ENCODE results near the gene SENP3. TPM values are rescaled to one million over a fixed set of nuclear protein-coding genes. Genes with fewer than 3 reads are reported as not detected.
A peak's percentile ranks its signal among the peaks of the same experiment; 100 is the strongest.

SENP3 gene
- total RNA-seq, 4 donors from 2014 or later, result 40.2 to 53.5 (median 51.6) TPM

GRCh38 chr17:7523033-7523432 is 38.7 kb upstream of the SENP3 start:
- 47% methylated on average over 10 of the region's 10 CpGs for WGBS
- DNase-seq (ENCODE audit: low spot score in 2 of 2), result no peak
- peak; percentile 1 to 33 for TF ChIP-seq CTCF (IDR thresholded peaks at IDR 0.05)
- no peak for TF ChIP-seq POLR2AphosphoS5 (IDR thresholded peaks at IDR 0.05)
- no peak for TF ChIP-seq EP300 (IDR thresholded peaks at IDR 0.05)
- TF ChIP-seq POLR2A (IDR thresholded peaks at IDR 0.05), result no peak

DNA sequence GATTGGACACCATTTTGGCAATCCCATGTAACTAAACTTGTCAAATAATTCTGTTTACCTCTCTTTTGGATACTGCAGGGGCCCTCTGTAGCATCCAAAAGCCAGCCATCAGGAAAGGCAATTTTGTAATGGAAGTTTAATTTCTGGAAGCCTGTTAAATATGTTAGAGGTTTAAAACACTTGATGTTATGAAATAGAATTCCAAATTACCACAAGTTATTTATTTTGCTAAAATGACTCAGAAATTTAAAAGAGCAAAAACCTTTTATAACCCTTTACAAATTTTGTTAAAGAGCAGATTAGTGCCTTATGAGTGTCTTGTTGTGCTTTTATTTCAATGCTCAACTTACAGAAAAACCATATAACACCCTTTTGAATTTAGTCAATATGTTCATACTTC is 32.9 kb upstream of the SENP3 start:
- H3K36me3 ChIP-seq, result no peaks in the 10 kb centered on the region
- no peak for DNase-seq (ENCODE audit: low spot score in 2 of 2)
- no peaks in the 10 kb centered on the region for H3K9me3 ChIP-seq
- no peaks in the 10 kb centered on the region for H3K27me3 ChIP-seq
- no peak overlapping the region for H3K4me3 ChIP-seq
- TF ChIP-seq CTCF (IDR thresholded peaks at IDR 0.05), result no peak
- TF ChIP-seq POLR2AphosphoS5 (IDR thresholded peaks at IDR 0.05), result no peak
- no peak for TF ChIP-seq EP300 (IDR thresholded peaks at IDR 0.05)
- H3K27ac ChIP-seq, result no peak overlapping the region
- H3K4me1 ChIP-seq, result no peaks in the 10 kb centered on the region

More at GRCh38 chr17:7523033-7523432, 38.7 kb upstream of the SENP3 start:
- no peaks in the 10 kb centered on the region for H3K36me3 ChIP-seq
- no peaks in the 10 kb centered on the region for H3K9me3 ChIP-seq
- H3K27me3 ChIP-seq, result no peaks in the 10 kb centered on the region
- H3K4me1 ChIP-seq, result no peaks in the 10 kb centered on the region
- no peak overlapping the region for H3K27ac ChIP-seq
- H3K4me3 ChIP-seq, result no peak overlapping the region

GRCh38 chr17:7530023-7530900 is 31.5 kb upstream of the SENP3 start:
- no peak overlapping the region for H3K4me3 ChIP-seq

GRCh38 chr17:7538050-7538449 is 23.7 kb upstream of the SENP3 start:
- H3K4me1 ChIP-seq, result no peaks in the 10 kb centered on the region
- no peak for TF ChIP-seq POLR2AphosphoS5 (IDR thresholded peaks at IDR 0.05)
- TF ChIP-seq CTCF (IDR thresholded peaks at IDR 0.05), result no peak
- no peak for TF ChIP-seq EP300 (IDR thresholded peaks at IDR 0.05)
- TF ChIP-seq POLR2A (IDR thresholded peaks at IDR 0.05), result no peak
- H3K27ac ChIP-seq, result no peak overlapping the region
- WGBS, result 59% methylated on average over 3 of the region's 3 CpGs
- H3K36me3 ChIP-seq, result no peaks in the 10 kb centered on the region
- no peak overlapping the region for H3K4me3 ChIP-seq
- no peaks in the 10 kb centered on the region for H3K9me3 ChIP-seq
- no peaks in the 10 kb centered on the region for H3K27me3 ChIP-seq
- no peak for DNase-seq (ENCODE audit: low spot score in 2 of 2)

More at GRCh38 chr17:7530023-7530900, 31.5 kb upstream of the SENP3 start:
- DNase-seq (ENCODE audit: low spot score in 2 of 2), result no peak
- H3K27ac ChIP-seq, result no peak overlapping the region
- no peaks in the 10 kb centered on the region for H3K9me3 ChIP-seq
- TF ChIP-seq EP300 (IDR thresholded peaks at IDR 0.05), result no peak
- H3K27me3 ChIP-seq, result no peaks in the 10 kb centered on the region
- H3K4me1 ChIP-seq, result no peaks in the 10 kb centered on the region
- H3K36me3 ChIP-seq, result no peaks in the 10 kb centered on the region
- 86% methylated on average over 6 of the region's 6 CpGs for WGBS

DNA sequence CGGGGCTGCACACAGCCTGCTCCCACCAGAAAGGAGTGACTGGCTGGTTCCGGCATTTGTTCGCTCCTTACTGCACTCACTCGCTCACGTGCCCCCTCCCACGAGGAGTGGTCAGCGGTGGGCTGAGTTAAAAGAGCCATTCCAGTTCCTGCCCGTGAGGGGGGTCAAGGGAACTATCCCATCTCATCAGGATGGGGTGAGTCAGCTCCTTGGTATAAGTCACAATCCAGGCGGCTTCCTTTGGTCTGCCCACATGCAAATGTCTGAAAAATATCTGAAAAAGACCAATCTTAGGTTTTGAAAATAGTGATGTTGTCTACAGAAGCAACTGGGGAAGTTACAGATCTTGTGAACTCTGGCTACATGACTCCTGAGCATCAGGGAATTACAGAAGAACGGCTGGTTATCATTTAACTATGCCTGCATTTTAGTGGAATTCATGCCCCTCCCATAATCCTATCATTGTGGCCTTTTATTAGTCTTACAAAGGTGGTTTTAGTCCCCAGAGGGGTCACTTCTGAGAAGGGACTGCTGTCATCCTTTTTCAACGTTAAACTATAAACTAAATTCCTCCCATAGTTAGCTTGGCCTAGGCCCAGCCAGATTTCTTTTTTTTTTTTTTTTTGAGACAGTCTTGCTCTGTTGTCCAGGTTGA is 22.7 kb upstream of the SENP3 start:
- Histone ChIP-seq H3K36me3 (no peaks in the 10 kb centered on the region), H3K9me3 (no peaks in the 10 kb centered on the region), H3K4me3 (no peak overlapping the region), H3K27me3 (no peaks in the 10 kb centered on the region), H3K27ac (no peak overlapping the region), H3K4me1 (no peaks in the 10 kb centered on the region)
- TF ChIP-seq POLR2AphosphoS5 (IDR thresholded peaks at IDR 0.05) (no peak), CTCF (IDR thresholded peaks at IDR 0.05) (no peak)
- 69% methylated on average over 8 of the region's 11 CpGs for WGBS
- DNase-seq (ENCODE audit: low spot score in 2 of 2), result no peak

Data from suprapubic skin (tissue), 4 donors.